H9 (cell line): ENCODE data around the gene FGF10. TPM values are rescaled to one million over a fixed set of nuclear protein-coding genes. Genes with fewer than 3 reads are reported as not detected.

Experiments
- DNase-seq: peaks from one replicate; pipeline ENCODE4 v3.0.0-alpha.2; 2017
- H2AFZ ChIP-seq: one replicate; pipeline ENCODE4 v1.6.1; 2013; ENCODE audit warnings: mild to moderate bottlenecking, low read length, control low read depth, moderate library complexity
- H2AK5ac ChIP-seq: 2 replicates; pipeline ENCODE4 v1.6.1; 2013; ENCODE audit warnings: low read length, control low read depth, mixed read lengths; ENCODE audit not compliant: insufficient read length
- H2BK120ac ChIP-seq: one replicate; pipeline ENCODE4 v1.6.1; 2013; ENCODE audit warnings: low read depth, mild to moderate bottlenecking, low read length, control low read depth, inconsistent platforms; ENCODE audit not compliant: poor library complexity, severe bottlenecking
- H2BK12ac ChIP-seq: 2 replicates; pipeline ENCODE4 v1.6.1; 2013; ENCODE audit warnings: low read length, control low read depth, mixed read lengths, low read depth; ENCODE audit not compliant: insufficient read length
- H2BK15ac ChIP-seq: 2 replicates; pipeline ENCODE4 v1.6.1; 2013; ENCODE audit warnings: low read depth, low read length, control low read depth
- H2BK20ac ChIP-seq: one replicate; pipeline ENCODE4 v1.6.1; 2013; ENCODE audit warnings: low read depth, mild to moderate bottlenecking, low read length, control low read depth, inconsistent platforms; ENCODE audit not compliant: poor library complexity, severe bottlenecking
- H2BK5ac ChIP-seq: 2 replicates; pipeline ENCODE4 v1.6.1; 2013; ENCODE audit warnings: low read length, control low read depth, mixed read lengths; ENCODE audit not compliant: insufficient read length
- H3K14ac ChIP-seq: 2 replicates; pipeline ENCODE4 v1.6.1; 2013; ENCODE audit warnings: low read length, control low read depth; ENCODE audit not compliant: insufficient read depth
- H3K18ac ChIP-seq: 2 replicates; pipeline ENCODE4 v1.6.1; 2013; ENCODE audit warnings: low read depth, mild to moderate bottlenecking, mixed read lengths, low read length, control low read depth; ENCODE audit not compliant: insufficient read length
- H3K23ac ChIP-seq: 2 replicates; pipeline ENCODE4 v1.6.1; 2013; ENCODE audit warnings: low read length, control low read depth, mixed read lengths, low read depth; ENCODE audit not compliant: insufficient read length
- H3K23me2 ChIP-seq: 2 replicates; pipeline ENCODE4 v1.6.1; 2013; ENCODE audit warnings: low read depth, mild to moderate bottlenecking, mixed read lengths, low read length, control low read depth; ENCODE audit not compliant: insufficient read length, poor library complexity, severe bottlenecking
- H3K27ac ChIP-seq: 2 replicates; pipeline ENCODE4 v1.5.1; 2013; ENCODE audit warnings: low read length, control low read depth, mixed read lengths, low read depth; ENCODE audit not compliant: insufficient read length
- H3K27me3 ChIP-seq: 2 replicates; pipeline ENCODE4 v1.6.1; 2013; ENCODE audit warnings: low read length, control low read depth, inconsistent platforms; ENCODE audit not compliant: insufficient read depth
- H3K4ac ChIP-seq: 2 replicates; pipeline ENCODE4 v1.6.1; 2013; ENCODE audit warnings: low read depth, mild to moderate bottlenecking, control low read depth, inconsistent platforms, low read length, moderate library complexity
- H3K4me1 ChIP-seq: 2 replicates; pipeline ENCODE4 v1.6.1; 2013; ENCODE audit warnings: low read length, control low read depth, inconsistent platforms; ENCODE audit not compliant: insufficient read depth
- H3K4me2 ChIP-seq: 2 replicates; pipeline ENCODE4 v1.6.1; 2013; ENCODE audit warnings: low read length, control low read depth, mixed read lengths; ENCODE audit not compliant: insufficient read length, insufficient read depth
- H3K56ac ChIP-seq: 2 replicates; pipeline ENCODE4 v1.6.1; 2013; ENCODE audit warnings: low read depth, mild to moderate bottlenecking, mixed read lengths, low read length, control low read depth; ENCODE audit not compliant: insufficient read length
- H3K79me1 ChIP-seq: 2 replicates; pipeline ENCODE4 v1.6.1; 2013; ENCODE audit warnings: low read depth, mild to moderate bottlenecking, moderate library complexity, low read length, control low read depth, inconsistent platforms; ENCODE audit not compliant: insufficient read depth, poor library complexity, severe bottlenecking
- H3K79me2 ChIP-seq: 2 replicates; pipeline ENCODE4 v1.6.1; 2013; ENCODE audit warnings: low read length, control low read depth, inconsistent platforms; ENCODE audit not compliant: insufficient read depth
- H3K9ac ChIP-seq: 2 replicates; pipeline ENCODE4 v1.6.1; 2013; ENCODE audit warnings: low read length, control low read depth, mixed read lengths; ENCODE audit not compliant: insufficient read length; ENCODE audit errors: extremely low read depth
- H3K9me3 ChIP-seq: one replicate; pipeline ENCODE4 v1.6.1; 2013; ENCODE audit warnings: low read depth, low read length, inconsistent platforms; ENCODE audit not compliant: control insufficient read depth
- H3T11ph ChIP-seq: one replicate; pipeline ENCODE4 v1.6.1; 2013; ENCODE audit warnings: mild to moderate bottlenecking, low read length, control low read depth, inconsistent platforms
- H4K20me1 ChIP-seq: one replicate; pipeline ENCODE4 v1.6.1; 2013; ENCODE audit not compliant: control insufficient read depth, insufficient read length, insufficient read depth
- H4K5ac ChIP-seq: 2 replicates; pipeline ENCODE4 v1.6.1; 2013; ENCODE audit warnings: low read depth, mild to moderate bottlenecking, mixed read lengths, low read length, control low read depth; ENCODE audit not compliant: insufficient read length
- H4K8ac ChIP-seq: replicated peaks from 2 replicates; pipeline ENCODE4 v1.6.1; 2013; ENCODE audit warnings: low read length, control low read depth, mixed read lengths, low read depth; ENCODE audit not compliant: insufficient read length
- H4K91ac ChIP-seq: 2 replicates; pipeline ENCODE4 v1.6.1; 2013; ENCODE audit warnings: low read depth, mild to moderate bottlenecking, moderate library complexity, mixed read lengths, low read length, control low read depth; ENCODE audit not compliant: insufficient read length
- H3K27ac Mint-ChIP-seq, 3 experiments: 2 replicates in 2 of 3; 3 replicates in 1 of 3; pipeline ENCODE4 v1.8.0; 2020 to 2021; ENCODE audit warnings: mixed read lengths in 3 of 3, mild to moderate bottlenecking in 1 of 3, moderate library complexity in 1 of 3
- H3K27me3 Mint-ChIP-seq: 2 replicates; pipeline ENCODE4 v1.8.0; 2021; ENCODE audit warnings: low read depth, mild to moderate bottlenecking, moderate library complexity, mixed read lengths
- H3K36me3 Mint-ChIP-seq, 3 experiments: 2 replicates in 2 of 3; 3 replicates in 1 of 3; pipeline ENCODE4 v1.8.0; 2020 to 2021; ENCODE audit warnings: low read depth in 3 of 3, mixed read lengths in 3 of 3; ENCODE audit not compliant: insufficient read depth in 1 of 3
- H3K4me1 Mint-ChIP-seq, 2 experiments: 2 replicates each; pipeline ENCODE4 v1.8.0; 2020; ENCODE audit warnings: mixed read lengths in 2 of 2
- H3K4me3 Mint-ChIP-seq, 2 experiments: 2 replicates in 1 of 2; 3 replicates in 1 of 2; pipeline ENCODE4 v1.8.0; 2020 to 2021; ENCODE audit warnings: mild to moderate bottlenecking in 2 of 2, mixed read lengths in 2 of 2, moderate library complexity in 1 of 2
- H3K9me3 Mint-ChIP-seq, 2 experiments: 2 replicates in 1 of 2; 3 replicates in 1 of 2; pipeline ENCODE4 v1.8.0; 2020; ENCODE audit warnings: mild to moderate bottlenecking in 2 of 2, mixed read lengths in 2 of 2, moderate library complexity in 1 of 2
- CTCF ChIP-seq: fragments of 200-600 bp; sonication (generic); conservative IDR thresholded peaks from 3 replicates; pipeline ENCODE4 v1.8.0; 2021; ENCODE audit warnings: antibody characterized with exemption, mild to moderate bottlenecking
- WGBS: extraction: QIAGEN DNeasy Blood & Tissue Kit; methylation state at CpG from one replicate; pipeline ENCODE4 v1.1.7; 2013; ENCODE audit warnings: missing lambda C conversion rate, low lambda C conversion rate, mixed read lengths; ENCODE audit not compliant: insufficient read length; ENCODE audit errors: extremely low coverage; 5-methylcytosine and 5-hydroxymethylcytosine counted together
- total RNA-seq: library from RNA; stranded (reverse); gene quantifications from 2 replicates; pipeline ENCODE4 v1.2.1, GENCODE V29; 2021

FGF10 gene
- total RNA-seq, 1 experiment from 2014 or later = not detected

- H3K4me1 Mint-ChIP-seq = peaks cover 27 to 31% of the 10 kb centered on the region in 2 experiments
- H3K79me1 ChIP-seq = no peaks in the 10 kb centered on the region
- no peak overlapping the region for H4K8ac ChIP-seq
- H2BK12ac ChIP-seq = no peak overlapping the region
- H3K9me3 Mint-ChIP-seq = no peaks in the 10 kb centered on the region
- no peak overlapping the region for H2BK120ac ChIP-seq
- H2BK5ac ChIP-seq = no peak overlapping the region
- H4K5ac ChIP-seq = no peak overlapping the region
- no peak overlapping the region for H3K14ac ChIP-seq
- no peak overlapping the region for H3K9ac ChIP-seq
- no peak overlapping the region for H3K4me2 ChIP-seq
- no peaks in the 10 kb centered on the region for H3K79me2 ChIP-seq
- H3K36me3 Mint-ChIP-seq = no peaks in the 10 kb centered on the region
- H3K4me1 ChIP-seq = no peaks in the 10 kb centered on the region; the same call in 1 of the 2 replicates
- TF ChIP-seq CTCF = no peak
- H3K18ac ChIP-seq = no peak overlapping the region
- no peak for DNase-seq
- no peak overlapping the region for H3K27ac Mint-ChIP-seq
- WGBS = no CpG with 5 or more reads among the region's 4 CpGs
- no peak overlapping the region for H3K23ac ChIP-seq
- H3K4me3 Mint-ChIP-seq = no peak overlapping the region
- no peak overlapping the region for H3K56ac ChIP-seq
- no peak overlapping the region for H3T11ph ChIP-seq
- H2BK15ac ChIP-seq = no peak overlapping the region
- H3K27me3 ChIP-seq = peaks cover 21% of the 10 kb centered on the region; the same call in 1 of the 2 replicates
- peaks cover 48% of the 10 kb centered on the region for H3K27me3 Mint-ChIP-seq
- H4K20me1 ChIP-seq = no peaks in the 10 kb centered on the region
- H3K23me2 ChIP-seq = peaks cover 24% of the 10 kb centered on the region
- no peaks in the 10 kb centered on the region for H3K9me3 ChIP-seq
- H4K91ac ChIP-seq = no peak overlapping the region
- H3K27ac ChIP-seq = no peak overlapping the region
- H2BK20ac ChIP-seq = no peak overlapping the region
- H2AK5ac ChIP-seq = no peak overlapping the region
- no peak overlapping the region for H2AFZ ChIP-seq
- H3K4ac ChIP-seq = no peak overlapping the region
Observed at GRCh38 chr5:44385291-44385900, 3.8 kb downstream of the FGF10 start.
